HG02885 (cell line): Measurements from ENCODE around the gene KLF2.

Experiments
- ATAC-seq: cut with Tn5 transposase; IDR thresholded peaks from one replicate; pipeline ENCODE4 v1.9.1; 2021; ENCODE audit warnings: mild to moderate bottlenecking; ENCODE audit not compliant: unreplicated experiment, poor library complexity

Gene KLF2

GRCh38 chr19:16374436-16374835 lies 49.8 kb downstream of the KLF2 start:
- ATAC-seq = no peak

GRCh38 chr19:16375157-16375935 lies 50.7 kb downstream of the KLF2 start:
- no peak for ATAC-seq

- no peak for ATAC-seq
Observed at GRCh38 chr19:16375936-16376185, 51.2 kb downstream of the KLF2 start.

GRCh38 chr19:16376241-16376640 lies 51.6 kb downstream of the KLF2 start:
- no peak for ATAC-seq

- ATAC-seq = no peak
Observed at GRCh38 chr19:16376649-16377048, 52.0 kb downstream of the KLF2 start.

- ATAC-seq = no peak
Observed at GRCh38 chr19:16377521-16377920, 52.9 kb downstream of the KLF2 start.
